AML-193 (cell line): Measurements from ENCODE around the gene FLRT2.
A peak's percentile ranks its signal among the peaks of the same experiment; 100 is the strongest.

Experiments
- DNase-seq, 2 experiments: peaks; one replicate each; lab custom pipeline; 2025; lab: John Stamatoyannopoulos, UW

Gene FLRT2

DNA sequence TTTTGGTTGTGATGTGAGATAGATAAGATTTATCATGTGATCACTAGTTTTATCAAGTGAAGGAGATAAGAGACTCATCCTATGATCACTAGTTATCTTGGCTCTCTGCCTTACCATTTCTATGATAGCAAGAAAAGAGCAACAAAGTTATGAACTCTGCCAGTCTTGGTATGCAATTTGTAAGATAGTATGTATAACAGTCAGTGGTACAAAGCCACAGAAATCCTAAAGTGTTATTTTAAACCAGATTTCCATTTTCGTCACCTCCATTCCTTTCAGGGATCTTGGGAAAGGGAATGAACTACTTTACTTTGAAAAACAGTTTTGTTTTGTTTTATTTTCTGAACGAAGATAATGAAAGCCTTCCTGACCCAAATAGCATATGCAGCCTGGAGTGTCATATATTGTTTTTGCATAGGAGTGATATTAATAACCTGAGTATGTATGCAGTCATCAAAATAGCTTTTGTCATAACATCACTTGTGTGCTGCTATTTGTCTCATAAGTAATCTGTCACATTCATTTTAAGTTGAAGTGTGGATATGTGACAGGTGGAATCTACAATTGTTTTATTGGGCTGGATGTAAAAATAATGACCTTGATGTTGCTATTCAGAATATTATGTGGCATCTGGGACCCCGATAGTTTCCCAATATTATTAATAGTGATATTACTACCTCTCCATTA is 35.0 kb downstream of the FLRT2 start:
- DNase-seq: no peak

DNA sequence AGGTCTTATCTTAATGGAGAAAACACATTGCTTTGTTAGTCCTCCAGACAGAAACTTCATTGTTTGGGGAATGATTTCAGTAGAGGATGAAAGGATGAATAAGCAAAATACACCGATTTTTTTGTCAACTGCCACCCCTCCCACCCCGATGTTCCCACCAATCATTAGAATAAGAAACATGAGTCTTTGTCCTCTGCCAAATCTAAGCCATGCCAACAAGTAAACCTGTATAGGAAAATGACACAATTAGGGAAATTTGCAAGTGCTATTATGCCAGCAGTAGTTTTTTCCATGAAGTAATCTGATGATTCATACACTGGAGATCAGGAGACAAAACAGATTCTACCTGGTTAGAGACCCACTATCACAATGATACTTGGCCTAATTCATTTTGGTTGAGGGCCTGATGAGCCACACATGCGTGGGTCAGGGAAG is 35.9 kb downstream of the FLRT2 start:
- no peak for DNase-seq

DNA sequence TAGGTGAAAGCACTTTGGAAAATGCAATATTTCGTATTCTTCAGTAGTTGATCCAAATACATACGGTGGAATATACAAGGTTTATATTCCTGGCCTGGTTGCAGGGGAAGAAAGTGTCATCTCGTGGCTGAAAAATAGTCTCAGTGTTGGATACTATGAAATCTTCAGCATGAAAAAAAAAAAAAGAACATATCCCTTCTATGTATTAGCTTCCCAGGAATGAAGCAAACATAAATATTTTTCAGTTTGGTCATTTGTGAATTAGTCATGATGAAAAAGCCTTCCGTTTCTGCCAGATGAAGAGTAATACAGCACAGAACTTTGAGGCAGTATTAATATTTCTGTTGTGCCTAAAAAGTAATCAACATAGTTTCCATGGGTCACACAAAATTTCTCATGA is 36.7 kb downstream of the FLRT2 start:
- DNase-seq: no peak

DNA sequence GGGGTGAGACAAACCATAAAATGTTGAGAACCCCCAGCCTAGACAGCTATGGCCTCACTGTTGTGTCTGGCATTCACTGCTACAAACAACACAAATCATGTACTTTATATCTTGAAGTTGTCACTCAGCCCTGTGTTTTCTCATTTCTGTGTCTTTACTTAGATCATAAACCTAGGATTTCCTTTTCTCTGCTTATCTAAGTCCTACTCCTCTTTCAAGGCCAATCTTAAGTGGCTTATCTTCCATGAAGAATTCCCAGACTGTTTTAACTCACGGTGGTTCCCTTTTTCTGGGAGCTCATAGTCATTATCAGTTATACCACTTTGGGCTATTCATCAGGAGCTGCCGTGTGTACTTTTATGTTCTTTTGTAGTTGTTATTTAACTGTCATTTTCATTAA is 42.1 kb downstream of the FLRT2 start:
- DNase-seq: no peak

DNA sequence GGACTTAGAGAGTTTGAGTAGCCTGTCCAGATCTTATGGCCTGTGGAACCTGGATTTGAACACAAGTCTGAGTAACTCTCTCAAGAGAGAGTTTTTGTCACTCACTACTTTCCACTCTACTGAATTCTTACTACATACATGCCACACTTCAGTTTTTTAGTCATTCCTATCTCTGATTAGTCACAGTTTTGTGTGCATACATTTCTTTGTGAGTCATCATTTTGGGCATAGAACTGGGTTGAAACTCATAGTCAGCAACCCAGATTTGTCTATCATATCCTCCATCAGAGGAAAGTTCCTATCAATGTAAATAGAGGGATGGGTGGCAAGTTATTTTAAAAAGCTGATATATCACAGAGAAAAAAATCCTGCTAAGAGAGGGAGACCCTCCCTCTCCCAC is 42.9 kb downstream of the FLRT2 start:
- DNase-seq: no peak

DNA sequence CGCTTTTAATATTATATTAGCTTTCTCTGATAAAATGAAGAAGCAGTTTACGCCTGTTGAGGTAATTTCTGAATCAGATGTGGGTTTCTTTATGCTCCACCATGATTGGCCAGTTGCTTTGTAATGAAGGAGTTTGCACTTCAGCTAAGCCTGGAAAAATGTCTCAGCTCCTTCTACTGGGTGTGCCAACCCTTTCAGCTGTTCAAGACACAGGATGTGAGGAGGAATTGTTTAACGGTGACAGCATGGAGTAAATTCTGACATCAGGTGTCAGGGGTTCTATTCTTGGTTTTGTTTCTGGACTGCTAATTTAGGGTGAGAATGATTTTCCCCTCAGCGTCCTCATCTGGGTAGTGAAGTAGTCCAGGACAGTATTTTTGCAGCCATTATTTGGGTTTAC is 43.5 kb downstream of the FLRT2 start:
- DNase-seq: no peak

DNA sequence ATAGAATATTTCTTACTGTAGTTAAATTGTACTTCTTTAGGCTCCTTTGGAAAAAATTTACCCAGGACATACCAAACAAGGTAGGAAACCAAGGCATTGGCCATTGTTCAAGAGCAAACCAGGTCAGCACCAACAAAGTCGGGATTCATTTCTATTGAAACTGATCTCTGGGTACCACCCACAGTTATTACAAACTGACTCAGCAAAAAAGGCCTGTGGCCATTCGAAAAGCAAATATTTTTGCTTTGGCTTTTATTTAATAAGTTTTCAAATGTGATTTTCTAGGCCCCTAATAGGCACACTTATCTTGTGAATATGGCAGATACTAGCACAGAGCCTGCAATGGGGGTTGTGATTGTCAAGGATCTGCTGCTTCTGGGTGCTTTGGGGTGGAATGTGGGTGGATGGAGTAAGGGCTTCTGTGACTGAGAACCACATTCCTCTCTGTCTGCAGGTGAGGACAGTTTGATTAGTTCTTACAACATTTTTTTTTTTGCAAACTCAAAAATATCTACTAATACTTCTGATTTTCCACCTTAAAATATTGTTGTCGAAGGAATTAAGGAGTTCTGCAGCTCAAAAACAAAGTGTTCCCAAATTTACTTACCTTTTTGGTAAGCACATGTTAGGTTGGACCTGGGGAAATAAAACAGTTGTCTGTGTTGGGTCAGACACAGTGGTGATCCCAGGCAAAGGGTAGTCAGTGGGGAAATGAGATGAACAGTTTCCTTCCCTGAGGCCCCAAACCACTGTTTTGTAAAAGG is 45.1 kb downstream of the FLRT2 start:
- no peak for DNase-seq

DNA sequence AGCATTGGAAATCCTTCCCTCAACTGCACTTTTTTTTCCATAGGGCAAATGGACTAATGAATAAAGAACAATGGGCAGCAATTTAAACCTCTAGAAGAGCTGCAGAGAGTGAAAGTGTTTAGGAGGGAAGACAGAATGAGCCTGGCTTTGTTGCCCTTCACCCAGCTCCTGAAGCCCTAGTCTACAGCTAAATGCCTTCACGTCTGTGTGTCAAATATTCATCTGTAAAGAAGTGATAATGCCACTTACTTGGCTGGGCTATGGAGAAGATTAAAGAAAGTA is 45.6 kb downstream of the FLRT2 start:
- DNase-seq: no peak

DNA sequence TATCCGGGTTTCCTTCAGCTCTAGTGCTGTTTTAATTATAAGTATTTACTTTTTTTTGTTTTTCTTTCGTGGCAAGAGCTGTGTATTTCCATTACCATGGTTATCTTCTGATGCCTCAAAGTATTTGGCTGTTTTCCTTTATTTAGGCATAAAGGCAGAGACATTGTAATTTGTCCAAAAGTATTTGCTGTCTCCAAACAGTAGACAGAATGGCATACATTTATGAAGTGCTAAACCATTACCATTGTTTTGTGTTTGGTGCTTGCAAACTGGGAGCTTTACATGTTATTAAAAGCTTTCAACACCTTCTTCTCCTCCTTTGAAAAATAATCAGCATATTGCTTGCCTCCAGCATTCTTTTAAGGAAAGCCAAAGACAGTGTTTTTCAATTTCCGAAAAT is 46.3 kb downstream of the FLRT2 start:
- no peak for DNase-seq

DNA sequence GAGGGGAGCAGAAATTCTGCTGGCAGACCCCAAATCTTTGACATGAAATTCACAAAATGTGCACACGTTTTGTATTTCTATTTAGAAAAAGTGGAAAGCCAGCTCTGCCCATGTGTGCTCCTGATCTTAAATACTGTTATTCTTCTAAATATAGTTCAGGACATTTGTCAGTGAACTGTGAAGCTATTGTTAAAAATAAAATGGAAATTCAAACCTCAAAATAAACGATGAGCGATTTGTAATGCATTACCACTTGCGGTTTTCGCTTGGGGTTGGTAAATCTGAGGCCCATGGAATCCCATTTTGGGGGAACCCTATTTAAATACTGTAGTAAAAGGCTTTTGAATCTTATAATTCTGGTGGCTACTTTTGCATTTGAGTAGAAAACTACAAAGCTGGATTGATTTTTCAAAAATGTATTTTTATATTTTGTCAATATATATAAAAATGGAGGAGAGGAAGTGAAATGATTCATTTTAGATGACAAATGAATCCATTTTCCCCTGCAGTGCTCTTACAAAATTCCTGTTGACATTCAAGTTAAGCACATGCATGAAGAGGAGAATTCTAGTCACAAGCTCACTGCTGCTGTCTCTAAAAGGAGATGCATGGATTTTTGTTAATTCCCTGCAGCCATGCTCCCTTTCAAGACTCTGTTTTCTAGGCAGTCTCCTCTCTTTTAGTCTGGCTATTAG is 47.1 kb downstream of the FLRT2 start:
- no peak for DNase-seq

DNA sequence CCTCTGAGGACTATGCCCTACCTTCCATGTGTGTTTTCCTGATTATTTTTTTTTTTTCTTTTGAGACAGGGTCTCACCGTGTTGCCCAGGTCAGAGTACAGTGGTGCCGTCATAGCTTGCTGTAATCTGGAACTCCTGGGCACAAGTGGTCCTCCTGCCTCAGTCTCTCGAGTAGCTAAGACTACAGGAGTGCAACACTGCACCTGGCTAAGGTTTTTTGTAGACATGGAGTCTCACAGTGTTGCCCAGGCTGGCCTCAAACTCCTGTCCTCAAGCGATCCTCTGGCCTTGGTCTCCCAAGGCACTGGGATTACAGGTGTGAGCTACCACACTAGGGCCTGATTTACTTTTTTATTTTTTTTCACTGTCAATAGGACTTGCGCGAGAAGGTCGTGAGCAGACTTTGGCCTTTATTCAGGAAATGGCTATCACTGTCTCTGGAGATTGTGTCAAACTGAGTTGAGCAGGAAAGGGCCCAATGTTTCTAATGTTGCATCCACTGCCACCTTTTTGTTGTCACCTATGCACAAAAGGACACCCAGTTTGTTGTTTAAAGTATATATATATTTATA is 47.7 kb downstream of the FLRT2 start:
- DNase-seq: no peak

DNA sequence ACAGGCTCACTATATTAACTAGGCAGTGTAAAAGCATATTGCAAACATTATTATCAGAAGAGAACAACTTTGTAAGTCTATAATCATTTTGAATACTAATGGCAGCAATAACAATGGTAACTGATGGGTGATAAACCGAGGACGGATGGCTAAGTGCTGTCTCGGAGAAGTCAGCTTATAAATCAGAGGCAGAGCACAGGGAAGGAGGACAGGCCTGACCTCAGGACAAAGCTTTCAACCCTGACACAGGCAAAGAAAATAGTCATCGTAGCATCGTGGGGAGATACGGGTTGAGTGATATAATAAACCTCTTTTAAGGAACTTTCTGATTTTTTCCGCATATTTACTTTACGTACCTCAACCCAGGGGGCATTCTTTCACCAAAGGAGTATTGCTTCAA is 48.4 kb downstream of the FLRT2 start:
- no peak for DNase-seq

DNA sequence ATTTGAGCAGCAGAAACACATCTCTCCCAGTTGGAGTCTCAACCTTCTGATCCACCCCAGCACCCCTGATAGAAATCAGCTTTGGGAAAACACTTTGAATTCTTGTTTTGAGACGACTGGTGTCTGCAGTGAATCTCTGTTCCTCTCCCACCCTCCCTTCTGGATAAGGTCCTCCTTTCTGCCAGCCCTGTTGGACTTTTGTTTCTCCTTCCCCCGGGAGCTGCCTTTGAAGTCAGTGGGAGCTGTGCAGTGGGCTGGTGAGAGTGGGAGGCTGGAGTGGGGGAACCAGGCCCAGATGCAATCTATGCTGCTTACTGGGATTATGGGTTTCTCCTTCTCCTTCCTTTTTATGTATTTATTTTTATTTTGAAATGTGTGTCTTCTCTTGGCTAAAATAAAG is 49.0 kb downstream of the FLRT2 start:
- DNase-seq: no peak

DNA sequence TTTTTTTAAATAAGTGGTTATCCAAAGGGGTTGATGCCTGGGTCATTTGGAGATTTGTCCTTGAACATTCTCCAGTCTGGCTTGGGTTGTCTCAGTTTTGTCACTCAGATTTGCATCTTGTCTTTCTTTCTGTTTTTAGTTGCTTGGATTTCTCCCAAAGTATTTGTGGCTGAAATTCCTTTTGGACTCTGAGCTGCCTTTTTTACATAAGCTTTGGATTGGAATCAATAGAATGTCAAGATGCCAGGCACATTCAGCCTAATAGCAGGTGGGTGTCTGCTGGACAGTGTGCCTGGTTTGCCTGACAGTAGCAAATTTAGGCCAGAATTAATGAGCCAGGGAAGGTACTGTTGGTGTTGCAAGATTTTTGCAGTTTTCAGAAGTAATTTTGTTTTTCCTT is 50.0 kb downstream of the FLRT2 start:
- no peak for DNase-seq

DNA sequence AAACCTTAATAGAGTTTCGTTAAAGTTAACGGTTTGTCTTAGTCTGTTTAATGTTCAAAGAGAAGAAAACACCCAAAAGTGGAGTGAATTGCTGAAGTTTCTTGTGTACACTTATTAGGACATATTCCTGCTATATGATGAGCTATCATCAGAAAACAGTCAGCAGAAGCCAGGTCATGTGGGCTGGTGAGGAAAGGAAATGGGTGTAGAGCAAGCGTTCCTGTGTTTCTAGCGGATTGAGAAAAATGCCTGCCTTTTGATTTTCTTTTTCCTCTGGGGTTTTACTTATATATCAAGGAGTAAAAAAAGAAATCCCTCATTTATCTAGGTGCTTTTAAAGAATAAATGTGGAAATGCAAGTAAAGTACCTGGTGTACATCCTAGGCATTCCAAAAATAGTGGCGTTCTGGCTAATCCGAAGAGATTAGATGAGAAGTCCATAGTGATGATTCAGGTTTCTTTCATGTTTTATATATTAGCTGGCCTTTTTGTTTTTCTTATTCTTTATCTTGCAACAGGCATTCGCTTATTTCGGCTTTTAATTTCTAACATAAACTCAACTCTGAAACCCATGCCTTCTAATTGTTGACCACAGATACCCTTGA is 50.7 kb downstream of the FLRT2 start:
- DNase-seq: no peak

DNA sequence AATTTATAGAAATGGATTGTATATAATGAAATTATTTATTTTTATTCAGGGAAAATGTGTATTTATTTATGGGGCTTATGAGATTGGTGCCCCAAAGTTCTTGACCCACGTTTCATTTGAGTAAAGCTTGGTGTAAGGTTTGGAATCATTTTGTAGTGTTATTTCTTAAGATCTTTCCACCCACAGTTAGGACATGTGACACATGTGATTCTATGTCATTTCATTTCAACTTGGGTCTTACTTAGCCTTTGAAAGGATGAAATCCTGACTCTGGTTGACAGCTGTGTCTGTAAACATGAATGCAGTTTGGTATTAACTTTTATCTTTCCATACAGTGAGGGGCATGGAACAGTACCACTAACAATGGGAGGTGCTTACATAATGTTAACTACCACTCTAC is 51.7 kb downstream of the FLRT2 start:
- DNase-seq: no peak

DNA sequence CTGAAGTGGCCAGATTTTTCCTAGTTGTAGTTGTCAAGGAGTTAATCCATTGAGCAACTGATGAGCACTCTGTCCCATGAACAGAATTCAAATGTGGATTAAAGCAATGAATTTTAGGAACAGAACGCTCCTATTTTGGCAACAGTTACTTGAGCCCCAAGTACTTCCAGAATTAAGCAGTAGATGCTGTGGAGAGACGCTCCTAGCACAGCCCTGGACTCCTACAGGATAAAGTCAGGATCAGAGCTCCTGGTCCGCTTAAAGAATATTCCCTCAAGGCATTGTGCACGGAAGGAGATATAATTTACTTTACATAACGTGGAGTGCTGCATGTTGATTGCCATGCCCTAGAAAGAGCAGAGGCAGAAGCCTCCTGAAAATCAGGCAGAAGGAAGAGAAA is 53.4 kb downstream of the FLRT2 start:
- no peak for DNase-seq

DNA sequence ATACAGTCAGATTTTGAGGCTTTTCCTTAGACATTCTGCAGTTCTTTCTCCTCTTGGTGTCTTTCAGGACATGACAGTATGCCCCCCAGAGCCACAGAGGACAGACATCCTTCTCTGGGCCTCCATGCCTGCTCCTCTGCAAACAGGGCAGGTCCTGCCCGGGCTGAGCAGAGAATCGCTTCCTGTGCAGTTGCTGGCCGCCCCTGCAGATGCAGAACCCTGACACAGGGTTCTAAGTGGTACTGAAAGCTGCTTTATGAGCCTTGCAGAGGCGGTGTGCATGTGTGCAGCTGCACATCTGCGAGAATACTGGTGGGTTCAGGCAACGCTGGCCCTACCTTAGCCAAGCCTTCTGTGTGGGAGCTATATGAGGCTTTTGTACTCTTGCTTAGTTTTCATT is 54.5 kb downstream of the FLRT2 start:
- no peak for DNase-seq

DNA sequence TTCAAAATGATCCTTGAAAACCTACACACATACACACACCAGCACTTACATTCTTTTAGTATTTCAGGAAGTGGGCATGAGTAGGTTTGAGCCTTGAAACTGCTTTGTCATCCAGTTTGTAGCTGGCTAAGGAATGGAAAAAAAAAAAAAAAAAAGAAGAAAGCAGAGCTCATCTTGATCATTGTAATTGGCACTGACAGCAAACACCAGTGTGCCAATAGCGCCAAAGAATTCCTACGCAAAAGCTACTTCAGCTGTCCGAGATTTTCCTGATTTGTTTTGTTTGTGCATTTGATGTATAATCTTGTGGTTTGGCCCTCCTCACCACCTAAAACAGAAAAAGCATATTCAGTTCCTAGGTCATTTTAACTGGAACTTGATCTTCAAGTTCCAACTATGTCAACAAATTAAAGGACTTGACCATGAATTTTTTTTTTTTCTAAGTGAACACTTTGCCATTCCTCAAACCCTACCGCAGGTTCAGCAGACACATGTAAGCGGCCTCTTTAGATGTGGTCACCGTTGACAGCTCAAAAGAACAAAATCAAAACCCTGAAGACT is 57.3 kb downstream of the FLRT2 start:
- DNase-seq: peak; percentile 41 to 66

DNA sequence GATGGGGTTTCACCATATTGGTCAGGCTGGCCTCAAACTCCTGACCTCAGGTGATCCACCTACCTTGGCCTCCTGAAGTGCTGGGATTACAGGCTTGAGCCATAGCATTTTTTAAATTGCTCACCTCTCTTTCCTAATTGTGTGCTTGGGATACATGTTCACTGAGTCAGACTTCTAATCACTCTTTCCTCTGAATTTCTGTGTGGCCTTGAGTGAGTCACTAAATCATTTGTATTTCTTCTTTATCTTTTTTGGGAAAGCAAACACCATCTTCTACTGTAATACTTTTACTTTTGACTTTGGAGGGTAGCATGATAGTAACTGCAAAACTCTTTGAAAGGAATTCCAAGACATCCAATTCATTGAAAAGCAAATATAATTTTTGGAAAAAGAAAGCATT is 60.8 kb downstream of the FLRT2 start:
- DNase-seq: no peak

DNA sequence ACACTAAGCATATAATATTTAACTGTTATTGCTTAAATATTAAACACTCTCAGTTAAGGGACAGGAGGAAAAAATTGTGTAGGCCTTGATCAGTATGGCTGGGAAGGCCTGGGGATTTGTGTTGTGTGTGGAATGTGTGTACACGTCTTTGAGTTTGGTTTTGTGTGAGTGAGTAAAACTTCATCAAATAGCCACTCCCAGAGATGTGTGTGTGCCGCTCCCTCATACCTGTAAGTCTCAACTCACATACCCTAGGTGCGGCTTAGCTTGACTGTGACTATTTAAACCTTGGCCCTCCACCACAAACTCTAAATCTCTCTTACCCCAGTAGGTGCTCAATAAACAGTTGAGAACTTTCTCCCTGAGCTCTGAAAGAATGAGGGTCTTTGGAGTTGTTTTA is 64.3 kb downstream of the FLRT2 start:
- no peak for DNase-seq

DNA sequence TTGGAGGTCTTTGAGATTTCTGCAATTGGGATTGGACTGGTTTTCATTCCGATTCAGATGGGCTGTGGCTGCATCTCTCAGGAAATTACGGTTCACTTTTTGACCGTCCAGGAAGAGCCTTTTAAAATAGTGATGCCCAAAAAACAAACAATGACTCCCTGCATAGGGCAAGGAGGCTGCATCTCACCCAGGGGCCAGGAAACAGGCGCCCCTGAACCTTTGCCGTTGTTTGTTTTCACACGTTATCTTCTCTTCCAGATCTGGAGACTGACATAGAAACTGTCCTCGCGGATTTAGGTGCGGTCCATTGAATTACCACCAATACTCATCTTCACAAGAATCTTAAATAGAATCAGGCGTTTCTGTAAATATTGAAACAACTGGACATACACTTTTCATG is 66.0 kb downstream of the FLRT2 start:
- DNase-seq: no peak
